Activated CD8-positive, alpha-beta memory T cell treated with anti-CD3 and anti-CD28 coated beads, Interleukin-2, amount 50 U/mL, for 4 hours (primary cell): ENCODE results near the gene UFSP1.
A peak's percentile ranks its signal among the peaks of the same experiment; 100 is the strongest.

Experiments
- DNase-seq: peaks from one replicate; pipeline ENCODE4 v3.0.0-alpha.2; 2020

The UFSP1 gene

GRCh38 chr7:100854146-100854895, 35.2 kb downstream of the UFSP1 start:
- no peak for DNase-seq

GRCh38 chr7:100852048-100852872, 37.3 kb downstream of the UFSP1 start, which contains the start of gene SLC12A9:
SLC12A9 (plus strand) TSS chr7:100852713; CDS start chr7:100854198, 1,485 bp downstream.
- DNase-seq = peak; percentile 88

DNA sequence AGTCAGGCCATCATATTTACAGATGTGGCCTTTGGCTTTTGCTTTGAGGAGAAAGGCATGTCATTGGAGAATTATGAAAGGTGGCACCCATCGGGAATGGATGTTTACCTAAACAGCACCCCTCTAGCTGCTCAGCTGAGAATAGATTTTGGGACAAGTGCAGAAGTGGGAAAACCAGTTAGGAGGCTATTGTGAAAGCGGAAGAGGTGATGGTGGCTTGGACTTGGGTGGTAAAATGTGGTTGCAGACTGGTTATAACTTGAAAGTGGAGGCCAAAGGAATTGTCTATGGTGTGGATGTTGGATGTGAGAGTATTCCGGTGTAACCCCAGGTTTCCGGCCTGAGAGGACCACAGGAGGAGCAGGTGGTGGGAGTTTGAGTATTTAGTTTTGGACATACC, 42.2 kb downstream of the UFSP1 start:
- DNase-seq = no peak

DNA sequence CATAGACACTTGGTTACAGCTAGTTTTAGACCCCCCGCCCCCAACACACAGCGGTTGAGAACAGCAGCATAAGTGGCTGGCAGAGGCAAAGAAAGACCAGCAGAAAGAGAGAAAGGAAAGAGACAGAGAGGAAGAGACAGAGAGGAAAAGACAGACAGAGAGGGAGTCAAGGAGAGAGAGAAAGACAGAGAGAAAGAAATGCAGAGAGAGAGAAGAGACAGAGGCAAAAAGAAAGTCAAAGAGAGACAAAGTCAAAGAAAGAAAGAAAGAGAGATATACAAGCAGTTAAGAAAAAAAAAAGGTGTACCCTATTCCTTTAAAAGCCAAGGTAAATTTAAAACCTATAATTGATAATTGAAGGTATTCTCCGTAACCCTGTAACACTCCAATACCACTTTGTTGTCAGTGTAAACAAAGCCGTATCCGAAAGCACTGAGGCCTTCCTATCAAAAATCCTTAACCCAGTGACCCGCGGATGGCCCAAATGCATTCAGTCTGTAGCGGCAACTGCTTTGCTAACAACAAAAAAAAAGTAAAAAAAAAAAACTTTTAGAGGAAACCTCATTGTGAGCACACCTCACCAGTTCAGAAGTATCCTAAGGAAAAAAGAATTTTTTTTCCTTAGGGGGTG, 48.9 kb downstream of the UFSP1 start:
- DNase-seq = no peak

DNA sequence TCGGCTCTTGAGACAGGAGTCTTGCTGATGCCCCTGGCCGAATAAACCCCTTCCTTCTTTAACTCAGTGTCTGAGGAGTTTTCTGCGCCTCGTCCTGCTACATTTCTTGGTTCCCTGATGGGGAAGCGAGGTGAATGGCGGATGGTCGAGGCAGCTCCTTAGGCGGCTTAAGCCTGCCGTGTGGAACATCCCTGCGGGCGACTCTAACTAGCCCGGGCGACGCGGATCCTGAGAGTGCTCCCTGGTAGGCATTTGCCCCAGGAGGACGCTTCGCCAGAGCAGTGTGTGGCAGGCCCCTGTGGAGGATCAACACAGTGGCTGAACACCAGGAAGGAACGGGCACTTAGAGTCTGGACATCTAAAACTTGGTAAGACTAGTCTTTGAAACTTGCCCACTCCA, 50.2 kb downstream of the UFSP1 start:
- DNase-seq = no peak
